Keratinocyte (primary cell): ENCODE data around the gene SNN. TPM values are rescaled to one million over a fixed set of nuclear protein-coding genes. Genes with fewer than 3 reads are reported as not detected.

Experiments
- DNase-seq: peaks from one replicate; pipeline ENCODE4 v3.0.0-alpha.2; 2011; ENCODE audit warnings: low read depth, missing footprints, low spot score
- FAIRE-seq: peaks from 2 replicates; lab custom pipeline; 2011; peaks lifted over from hg19 to GRCh38; lab: Jason Lieb, UNC
- H2AFZ ChIP-seq: 2 replicates; pipeline ENCODE4 v1.6.0; 2012; ENCODE audit warnings: low read length, control low read depth, inconsistent platforms; ENCODE audit not compliant: control insufficient read depth
- H3K27ac ChIP-seq: 2 replicates; pipeline ENCODE4 v1.5.1; 2011; ENCODE audit warnings: low read length; ENCODE audit not compliant: control insufficient read depth, insufficient read depth
- H3K27me3 ChIP-seq: 3 replicates; pipeline ENCODE4 v1.6.0; 2011; ENCODE audit warnings: low read length; ENCODE audit not compliant: control insufficient read depth, insufficient read depth; ENCODE audit errors: extremely low read depth
- H3K36me3 ChIP-seq, 2 experiments: 2 replicates in 1 of 2; 3 replicates in 1 of 2; pipeline ENCODE4 v1.5.1; 2011; ENCODE audit warnings: low read length in 2 of 2, mild to moderate bottlenecking in 1 of 2; ENCODE audit not compliant: control insufficient read depth in 2 of 2, insufficient read depth in 2 of 2; ENCODE audit errors: extremely low read depth in 1 of 2
- H3K4me1 ChIP-seq: 3 replicates; pipeline ENCODE4 v1.5.1; 2011; ENCODE audit warnings: low read length; ENCODE audit not compliant: control insufficient read depth, insufficient read depth; ENCODE audit errors: extremely low read depth
- H3K4me2 ChIP-seq: 3 replicates; pipeline ENCODE4 v1.6.0; 2011; ENCODE audit warnings: low read depth, low read length; ENCODE audit not compliant: control insufficient read depth, insufficient read depth; ENCODE audit errors: extremely low read depth
- H3K4me3 ChIP-seq, 3 experiments: fragments of 200-600 bp in 1 of 3; sonication (generic) in 1 of 3; 2 replicates in 2 of 3; 3 replicates in 1 of 3; pipeline ENCODE4 v1.5.1; 2011 to 2016; ENCODE audit warnings: low read length in 3 of 3, mild to moderate bottlenecking in 3 of 3, control low read depth in 2 of 3, inconsistent platforms in 1 of 3, low read depth in 1 of 3, mixed read lengths in 1 of 3, mixed run types in 1 of 3, moderate library complexity in 1 of 3; ENCODE audit not compliant: control insufficient read depth in 2 of 3, insufficient read depth in 2 of 3; ENCODE audit errors: extremely low read depth in 1 of 3
- H3K79me2 ChIP-seq: 2 replicates; pipeline ENCODE4 v1.6.0; 2012; ENCODE audit warnings: low read length; ENCODE audit not compliant: control insufficient read depth, insufficient read depth
- H3K9ac ChIP-seq: 3 replicates; pipeline ENCODE4 v1.6.0; 2011; ENCODE audit warnings: low read length; ENCODE audit not compliant: control insufficient read depth, insufficient read depth; ENCODE audit errors: extremely low read depth
- H3K9me1 ChIP-seq: 3 replicates; pipeline ENCODE4 v1.6.0; 2011; ENCODE audit warnings: low read length; ENCODE audit not compliant: control insufficient read depth, insufficient read depth; ENCODE audit errors: extremely low read depth
- H3K9me3 ChIP-seq: 2 replicates; pipeline ENCODE4 v1.5.1; 2012; ENCODE audit warnings: low read depth, low read length; ENCODE audit not compliant: control insufficient read depth
- H4K20me1 ChIP-seq: 3 replicates; pipeline ENCODE4 v1.6.0; 2011; ENCODE audit warnings: low read length; ENCODE audit not compliant: control insufficient read depth, insufficient read depth; ENCODE audit errors: extremely low read depth
- EZH2 ChIP-seq: IDR thresholded peaks from one replicate; pipeline ENCODE4 v1.6.1; 2012; ENCODE audit warnings: inconsistent platforms, mild to moderate bottlenecking, low read length, moderate library complexity
- dilution Hi-C: fragments of 300-500 bp; cut with MboI; formaldehyde crosslinking; loops from one replicate; pipeline ENCODE4 v1.7.0; 2020; ENCODE audit warnings: low sequenced_read_pairs; ENCODE audit not compliant: extremely low pct_ligation_motif_present
- polyA plus RNA-seq, 5 experiments: library from polyadenylated mRNA; depleted of rRNA in 3 of 5; stranded (reverse) in 3 of 5; stranded (forward) in 1 of 5; unstranded in 1 of 5; fragments of >200 nt; gene quantifications; 1 replicate in 1 of 5; 2 replicates in 3 of 5; 3 replicates in 1 of 5; pipeline versions ENCODE4 v1.2.1 to v1.2.3, GENCODE V29; 2011 to 2012; ENCODE audit warnings: missing spikeins in 2 of 5, low read depth in 1 of 5, low replicate concordance in 1 of 5
- TF ChIP-seq, protein P1 (sequence below), 3 experiments: IDR thresholded peaks in 1 of 3; conservative IDR thresholded peaks in 1 of 3; optimal IDR thresholded peaks in 1 of 3; 2 replicates in 2 of 3; 3 replicates in 1 of 3; pipeline versions ENCODE3 to v1.5.1; 2011; ENCODE audit warnings: low read length in 3 of 3, mild to moderate bottlenecking in 3 of 3, moderate library complexity in 2 of 3, control low read depth in 1 of 3, inconsistent platforms in 1 of 3; ENCODE audit not compliant: insufficient read depth in 2 of 3; ENCODE audit errors: extremely low read depth in 1 of 3

Gene SNN
- polyA plus RNA-seq, 1 donor (not counting 4 experiments of a cell fraction or from before 2014, with no cell fraction given): 15.9 TPM

DNA sequence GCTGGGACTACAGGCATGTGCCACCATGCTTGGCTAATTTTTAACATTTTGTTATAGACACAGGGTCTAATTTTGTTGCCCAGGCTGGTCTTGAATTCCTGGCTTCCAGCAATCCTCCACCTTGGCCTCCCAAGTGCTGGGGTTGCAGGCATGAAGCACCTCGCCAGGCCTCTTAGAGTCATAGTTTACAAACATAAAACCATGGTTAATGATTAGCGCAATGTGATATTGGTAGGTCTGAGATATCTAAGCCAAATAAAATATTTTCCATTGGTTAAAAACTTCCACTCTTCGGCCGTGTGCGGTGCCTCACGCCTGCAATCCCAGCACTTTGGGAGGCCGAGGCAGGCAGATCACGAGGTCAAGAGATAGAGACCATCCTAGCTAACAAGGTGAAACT, 57.8 kb downstream of the SNN start:
- peaks cover 9 to 29% of the 10 kb centered on the region in 2 experiments for H3K36me3 ChIP-seq
- no peak for FAIRE-seq

DNA sequence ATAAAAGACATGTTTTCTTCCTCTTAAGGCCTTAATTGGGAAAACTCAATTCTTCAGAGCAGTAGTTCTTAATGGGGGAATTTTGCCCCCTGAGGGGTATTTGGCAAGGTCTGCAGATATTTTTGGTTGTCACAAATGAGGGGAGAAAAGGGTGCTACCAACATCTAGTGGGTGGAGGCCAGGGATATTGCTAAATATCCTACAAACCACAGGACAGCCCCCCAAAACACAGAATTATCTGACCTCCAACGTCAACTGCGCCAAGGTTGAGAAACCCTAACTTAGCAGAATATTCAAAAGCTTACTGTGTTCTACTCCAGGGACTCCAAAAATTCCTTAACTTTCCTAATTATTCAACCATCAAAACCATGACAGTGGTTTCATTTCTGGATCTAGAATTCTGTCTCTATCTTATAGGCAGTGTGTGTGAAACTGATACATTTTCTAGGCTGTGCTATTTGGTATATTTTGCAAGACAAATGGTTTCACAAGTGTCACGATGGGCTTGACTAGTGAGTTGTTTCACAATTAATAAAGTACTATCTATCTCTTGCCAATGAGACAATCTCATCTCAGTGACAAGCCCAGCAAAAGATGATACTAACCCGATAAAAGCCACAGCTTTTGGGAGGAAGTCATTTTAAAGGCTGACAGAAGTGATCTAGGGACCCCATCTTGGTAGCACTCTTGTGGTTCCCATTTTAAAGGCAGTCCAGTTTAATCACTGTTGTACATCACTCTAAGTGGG, 59.7 kb downstream of the SNN start:
- TF ChIP-seq, protein P1, sequence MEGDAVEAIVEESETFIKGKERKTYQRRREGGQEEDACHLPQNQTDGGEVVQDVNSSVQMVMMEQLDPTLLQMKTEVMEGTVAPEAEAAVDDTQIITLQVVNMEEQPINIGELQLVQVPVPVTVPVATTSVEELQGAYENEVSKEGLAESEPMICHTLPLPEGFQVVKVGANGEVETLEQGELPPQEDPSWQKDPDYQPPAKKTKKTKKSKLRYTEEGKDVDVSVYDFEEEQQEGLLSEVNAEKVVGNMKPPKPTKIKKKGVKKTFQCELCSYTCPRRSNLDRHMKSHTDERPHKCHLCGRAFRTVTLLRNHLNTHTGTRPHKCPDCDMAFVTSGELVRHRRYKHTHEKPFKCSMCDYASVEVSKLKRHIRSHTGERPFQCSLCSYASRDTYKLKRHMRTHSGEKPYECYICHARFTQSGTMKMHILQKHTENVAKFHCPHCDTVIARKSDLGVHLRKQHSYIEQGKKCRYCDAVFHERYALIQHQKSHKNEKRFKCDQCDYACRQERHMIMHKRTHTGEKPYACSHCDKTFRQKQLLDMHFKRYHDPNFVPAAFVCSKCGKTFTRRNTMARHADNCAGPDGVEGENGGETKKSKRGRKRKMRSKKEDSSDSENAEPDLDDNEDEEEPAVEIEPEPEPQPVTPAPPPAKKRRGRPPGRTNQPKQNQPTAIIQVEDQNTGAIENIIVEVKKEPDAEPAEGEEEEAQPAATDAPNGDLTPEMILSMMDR (optimal IDR thresholded peaks at IDR 0.05 in 1 of 3, IDR thresholded peaks at IDR 0.05 in 1 of 3, conservative IDR thresholded peaks at IDR 0.05 in 1 of 3; ENCODE audit: extremely low read depth in 1 of 3, insufficient read depth in 2 of 3, low read length in 3 of 3): no peak
- TF ChIP-seq EZH2: no peak
- H3K9me1 ChIP-seq: no peaks in the 10 kb centered on the region
- DNase-seq (no peak), FAIRE-seq (no peak)
- H3K27me3 ChIP-seq: no peaks in the 10 kb centered on the region
- no peak overlapping the region for H3K9ac ChIP-seq
- H3K9me3 ChIP-seq: no peaks in the 10 kb centered on the region
- no peak overlapping the region for H3K4me3 ChIP-seq
- dilution Hi-C loops: no loop called here
- H2AFZ ChIP-seq: no peak overlapping the region
- H3K4me2 ChIP-seq: no peak overlapping the region
- no peak overlapping the region for H3K27ac ChIP-seq
- no peaks in the 10 kb centered on the region for H3K79me2 ChIP-seq
- H4K20me1 ChIP-seq: no peaks in the 10 kb centered on the region
- peaks cover 14 to 25% of the 10 kb centered on the region in 2 experiments for H3K36me3 ChIP-seq
- no peaks in the 10 kb centered on the region for H3K4me1 ChIP-seq

More for the DNA sequence above, 57.8 kb downstream of the SNN start:
- Histone ChIP-seq H3K4me3 (no peak overlapping the region), H4K20me1 (no peaks in the 10 kb centered on the region), H2AFZ (no peak overlapping the region), H3K9me3 (no peaks in the 10 kb centered on the region), H3K9ac (no peak overlapping the region), H3K9me1 (no peaks in the 10 kb centered on the region), H3K27ac (no peak overlapping the region), H3K79me2 (no peaks in the 10 kb centered on the region), H3K4me1 (no peaks in the 10 kb centered on the region), H3K27me3 (no peaks in the 10 kb centered on the region), H3K4me2 (no peak overlapping the region)
- dilution Hi-C loops: no loop called here
- no peak for TF ChIP-seq EZH2
- TF ChIP-seq, protein P1 (optimal IDR thresholded peaks at IDR 0.05 in 1 of 3, IDR thresholded peaks at IDR 0.05 in 1 of 3, conservative IDR thresholded peaks at IDR 0.05 in 1 of 3; ENCODE audit: extremely low read depth in 1 of 3, insufficient read depth in 2 of 3, low read length in 3 of 3): no peak
- DNase-seq: no peak

Other genes starting within 250 kb of the SNN start
- 56.8 to 145 TPM (median 85.4 TPM) in 3 replicates for gene LITAF, start 81.5 kb upstream of the SNN start, polyA plus RNA-seq
- 34.2 to 50.3 TPM (median 35.9 TPM) in 3 replicates for gene TXNDC11, start 74.4 kb downstream of the SNN start, polyA plus RNA-seq
- gene ZC3H7A, start 128.8 kb downstream of the SNN start, polyA plus RNA-seq: 23.0 to 51.4 TPM (median 43.9 TPM) in 3 replicates
- gene RSL1D1, start 183.1 kb downstream of the SNN start, polyA plus RNA-seq: 84.2 to 185 TPM (median 172 TPM) in 3 replicates
- gene GSPT1, start 247.5 kb downstream of the SNN start, polyA plus RNA-seq: 94.4 to 163 TPM (median 118 TPM) in 3 replicates